OCI-LY7 (cell line): ENCODE results near the gene NTRK3. TPM values are rescaled to one million over a fixed set of nuclear protein-coding genes. Genes with fewer than 3 reads are reported as not detected.

Source experiments
- BruUV-seq: library from RNA; stranded (reverse); fragments of 400-500 nt; replicated peaks from 2 replicates; lab custom pipeline; 2021; lab: Mats Ljungman, UMichigan
- CTCF ChIA-PET: fragments of 300-600 bp; sonication (Branson Sonifier 250); formaldehyde crosslinking; loops from one replicate; lab custom pipeline; 2022; ENCODE audit warnings: antibody characterized with exemption; ENCODE audit not compliant: unreplicated experiment; lab: Charles Lee
- POLR2A ChIA-PET: fragments of 300-600 bp; sonication (Branson Sonifier 250); formaldehyde crosslinking; loops from one replicate; lab custom pipeline; 2022; ENCODE audit warnings: antibody characterized with exemption; lab: Charles Lee
- DNase-seq: peaks from one replicate; pipeline ENCODE4 v3.0.0-alpha.2; 2015; ENCODE audit warnings: low spot score
- H2AFZ ChIP-seq: fragments of 200-600 bp; sonication (generic), shearing (Covaris generic); 2 replicates; pipeline ENCODE4 v1.6.1; 2014; ENCODE audit warnings: mild to moderate bottlenecking, antibody characterized with exemption, low read length, moderate library complexity
- H3K27ac ChIP-seq: fragments of 200-600 bp; sonication (generic); 2 replicates; pipeline ENCODE4 v1.5.1; 2014; ENCODE audit warnings: mixed run types, low read depth, mild to moderate bottlenecking, moderate library complexity, low read length, inconsistent platforms; ENCODE audit not compliant: poor library complexity, severe bottlenecking
- H3K36me3 ChIP-seq: fragments of 200-600 bp; sonication (generic); 2 replicates; pipeline ENCODE4 v1.6.1; 2014; ENCODE audit warnings: mild to moderate bottlenecking, antibody characterized with exemption, low read length, moderate library complexity, mixed read lengths; ENCODE audit not compliant: insufficient read depth
- H3K4me1 ChIP-seq: fragments of 200-600 bp; sonication (generic); 2 replicates; pipeline ENCODE4 v1.5.1; 2014; ENCODE audit warnings: mild to moderate bottlenecking, low read length; ENCODE audit not compliant: insufficient read depth, poor library complexity, severe bottlenecking
- H3K4me2 ChIP-seq: fragments of 200-600 bp; sonication (generic); 2 replicates; pipeline ENCODE4 v1.6.1; 2014; ENCODE audit warnings: mild to moderate bottlenecking, low read length
- H3K4me3 ChIP-seq: fragments of 200-600 bp; sonication (generic); 2 replicates; pipeline ENCODE4 v1.5.1; 2014; ENCODE audit warnings: mild to moderate bottlenecking, low read depth, low read length; ENCODE audit not compliant: poor library complexity, severe bottlenecking
- H3K79me2 ChIP-seq: fragments of 200-600 bp; sonication (generic); 2 replicates; pipeline ENCODE4 v1.6.1; 2016; ENCODE audit warnings: low read depth, mild to moderate bottlenecking, low read length, moderate library complexity, mixed read lengths; ENCODE audit not compliant: insufficient read depth
- H3K9me2 ChIP-seq: fragments of 200-600 bp; sonication (generic); 2 replicates; pipeline ENCODE4 v1.6.1; 2016; ENCODE audit warnings: mild to moderate bottlenecking, low read length, mixed read lengths; ENCODE audit not compliant: insufficient read depth
- H3K9me3 ChIP-seq: fragments of 200-600 bp; sonication (generic); 2 replicates; pipeline ENCODE4 v1.6.1; 2014; ENCODE audit warnings: mild to moderate bottlenecking, mixed run types, low read length, mixed read lengths
- H4K20me1 ChIP-seq: fragments of 200-600 bp; sonication (generic); 2 replicates; pipeline ENCODE4 v1.6.1; 2014; ENCODE audit warnings: mild to moderate bottlenecking, antibody characterized with exemption, low read length, moderate library complexity, mixed read lengths; ENCODE audit not compliant: insufficient read depth
- CTCF ChIP-seq: fragments of 200-600 bp; sonication (generic); conservative IDR thresholded peaks from 2 replicates; pipeline ENCODE4 v1.5.1; 2014; ENCODE audit warnings: mild to moderate bottlenecking, antibody characterized with exemption, low read length, moderate library complexity, mixed read lengths
- EZH2phosphoT487 ChIP-seq: fragments of 200-600 bp; sonication (generic); IDR thresholded peaks from 2 replicates; pipeline ENCODE4 v1.6.1; 2018; ENCODE audit warnings: low read depth, borderline replicate concordance, mild to moderate bottlenecking, mixed run types, antibody characterized with exemption, low read length, moderate library complexity, mixed read lengths
- intact Hi-C: fragments of 100-400 bp; cut with micrococcal nuclease; formaldehyde crosslinking; loops from one replicate; pipeline ENCODE4 v1.10.0; 2022; ENCODE audit not compliant: unreplicated experiment
- total RNA-seq, 2 experiments: library from RNA; depleted of rRNA in 1 of 2; stranded (reverse); fragments of >200 nt in 1 of 2; shearing (Covaris generic) in 1 of 2; gene quantifications; 2 replicates each; pipeline ENCODE4 v1.2.3, GENCODE V29; 2014 to 2022

The NTRK3 gene
- total RNA-seq, 2 experiments from 2014 or later: 0.50 to 2.5 TPM

- Histone ChIP-seq H3K27ac (no peak overlapping the region), H3K4me1 (peaks cover 22% of the 10 kb centered on the region), H3K4me3 (no peak overlapping the region), H3K36me3 (no peaks in the 10 kb centered on the region), H3K4me2 (peak overlapping the region; percentile 37), H2AFZ (no peak overlapping the region), H4K20me1 (peaks cover 3% of the 10 kb centered on the region; the same call in 1 of the 2 replicates), H3K9me2 (no peaks in the 10 kb centered on the region), H3K9me3 (no peaks in the 10 kb centered on the region), H3K79me2 (no peaks in the 10 kb centered on the region)
- no peak for TF ChIP-seq CTCF
- no peak for TF ChIP-seq EZH2phosphoT487
- DNase-seq: peak; percentile 53
- intact Hi-C loops: no loop called here
- ChIA-PET CTCF (no interaction called here), POLR2A (no interaction called here)
- BruUV-seq: no TSS peak
Measured at GRCh38 chr15:88179562-88179961, 77.0 kb downstream of the NTRK3 start.

GRCh38 chr15:88178631-88179030 lies 77.9 kb downstream of the NTRK3 start:
- TF ChIP-seq CTCF: no peak
- no peak for TF ChIP-seq EZH2phosphoT487
- Histone ChIP-seq H3K27ac (no peak overlapping the region), H4K20me1 (peaks cover 3% of the 10 kb centered on the region; the same call in 1 of the 2 replicates), H3K4me1 (peaks cover 22% of the 10 kb centered on the region), H3K9me2 (no peaks in the 10 kb centered on the region), H3K36me3 (no peaks in the 10 kb centered on the region), H3K4me3 (no peak overlapping the region), H3K9me3 (no peaks in the 10 kb centered on the region), H2AFZ (no peak overlapping the region), H3K4me2 (peak overlapping the region; percentile 37), H3K79me2 (no peaks in the 10 kb centered on the region)
- intact Hi-C loops: no loop called here
- POLR2A ChIA-PET: interaction anchor here (0.6 to 1.6 kb wide), 2 partner anchors 223 to 955 kb away, joined by 3 to 4 read pairs; no protein-coding TSS in a partner anchor
- CTCF ChIA-PET: no interaction called here
- DNase-seq: peak; percentile 69
- BruUV-seq: no TSS peak

GRCh38 chr15:88177451-88177850 lies 79.1 kb downstream of the NTRK3 start:
- Histone ChIP-seq H3K4me2 (no peak overlapping the region), H3K9me2 (no peaks in the 10 kb centered on the region), H3K27ac (no peak overlapping the region), H3K4me1 (peaks cover 22% of the 10 kb centered on the region), H3K4me3 (no peak overlapping the region), H2AFZ (no peak overlapping the region), H3K79me2 (no peaks in the 10 kb centered on the region), H3K36me3 (no peaks in the 10 kb centered on the region), H4K20me1 (peaks cover 3% of the 10 kb centered on the region; the same call in 1 of the 2 replicates), H3K9me3 (no peaks in the 10 kb centered on the region)
- POLR2A ChIA-PET: interaction anchor here (0.7 to 1.6 kb wide), 2 partner anchors 14 to 225 kb away, joined by 3 to 4 read pairs; no protein-coding TSS in a partner anchor
- CTCF ChIA-PET: no interaction called here
- no peak for TF ChIP-seq EZH2phosphoT487
- no peak for TF ChIP-seq CTCF
- BruUV-seq: no TSS peak
- intact Hi-C loops: no loop called here
- no peak for DNase-seq
